Astrocyte of the cerebellum (primary cell): Measurements from ENCODE around the gene PKNOX2.

Source experiments
- DNase-seq: peaks from one replicate; pipeline ENCODE4 v3.0.0-alpha.2; 2011; ENCODE audit warnings: low read depth
- H3K4me3 ChIP-seq: 2 replicates; pipeline ENCODE4 v1.5.1; 2011; ENCODE audit warnings: mild to moderate bottlenecking, low read depth, low read length, moderate library complexity
- CTCF ChIP-seq: IDR thresholded peaks from 2 replicates; pipeline ENCODE4 v1.5.1; 2012; ENCODE audit warnings: low read length, low read depth, moderate library complexity, mild to moderate bottlenecking; ENCODE audit errors: missing control alignments
- in situ Hi-C: cut with HindIII; loops from 2 replicates; pipeline ENCODE4 v1.10.0; 2017; ENCODE audit warnings: low sequenced_read_pairs

The PKNOX2 gene

GRCh38 chr11:125470355-125470754, 305.8 kb downstream of the PKNOX2 start:
- DNase-seq: no peak
- in situ Hi-C loops: no loop called here
- no peak for TF ChIP-seq CTCF
- H3K4me3 ChIP-seq: no peak overlapping the region

DNA sequence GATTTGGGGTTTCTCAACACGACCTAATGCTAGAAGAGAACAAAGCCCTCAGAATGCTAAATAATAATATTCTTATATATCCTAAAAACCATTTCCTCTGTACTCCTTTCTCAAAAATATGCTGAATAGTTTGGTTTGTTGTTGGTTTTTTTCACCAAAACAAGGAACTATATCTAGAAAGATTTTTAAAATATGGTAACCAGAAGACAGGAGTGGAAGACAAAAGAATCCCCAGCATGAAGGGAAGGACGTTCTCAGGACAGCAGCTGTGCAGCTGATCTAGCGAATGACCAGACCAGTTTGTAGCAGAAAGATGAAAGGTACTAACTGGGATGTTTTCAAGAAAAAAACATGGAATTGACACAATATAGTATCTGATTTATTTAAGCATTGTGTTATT, 312.2 kb downstream of the PKNOX2 start:
- in situ Hi-C loops: no loop called here
- DNase-seq: no peak
- no peak for TF ChIP-seq CTCF
- H3K4me3 ChIP-seq: no peak overlapping the region

DNA sequence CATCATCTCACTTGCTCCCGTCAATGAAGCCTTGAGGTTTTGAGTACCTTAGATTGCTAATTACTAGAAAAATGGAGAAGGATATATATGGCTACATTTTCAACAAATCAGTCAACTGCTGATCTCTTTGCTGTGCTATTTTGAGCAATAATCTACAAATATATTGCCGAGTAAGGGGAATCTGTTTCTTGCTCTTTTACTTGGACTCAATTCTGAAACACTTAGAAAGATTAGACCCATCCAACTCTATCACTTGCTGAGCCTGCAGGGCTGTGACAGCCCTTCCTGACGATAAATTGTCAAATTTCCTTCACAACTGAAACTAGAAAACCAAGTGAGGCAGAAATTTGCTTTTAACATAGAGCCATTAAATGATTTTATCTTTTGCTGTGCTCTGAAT, 314.6 kb downstream of the PKNOX2 start:
- no peak for TF ChIP-seq CTCF
- H3K4me3 ChIP-seq: no peak overlapping the region
- no peak for DNase-seq
- in situ Hi-C loops: no loop called here

- no peak for TF ChIP-seq CTCF
- DNase-seq: no peak
- H3K4me3 ChIP-seq: no peak overlapping the region
- in situ Hi-C loops: no loop called here
Observed at GRCh38 chr11:125481531-125481930, 317.0 kb downstream of the PKNOX2 start.
